GM12878 (cell line): Measurements from ENCODE around the gene TMEM79. TPM values are rescaled to one million over a fixed set of nuclear protein-coding genes. Genes with fewer than 3 reads are reported as not detected.

Experiments used
- ATF2 ChIP-seq: IDR thresholded peaks from 2 replicates; pipeline ENCODE4 v1.6.1; 2012; ENCODE audit warnings: low read length, inconsistent platforms
- ATF7 ChIP-seq: fragments of 450-650 bp; IDR thresholded peaks from 2 replicates; pipeline ENCODE4 v1.6.1; 2016; ENCODE audit warnings: low read depth, mild to moderate bottlenecking
- BMI1 ChIP-seq: fragments of 450-650 bp; IDR thresholded peaks from 2 replicates; pipeline ENCODE4 v1.6.1; 2016; ENCODE audit warnings: mild to moderate bottlenecking, moderate library complexity, borderline replicate concordance
- CHD2 ChIP-seq: IDR thresholded peaks from 2 replicates; pipeline ENCODE4 v1.6.1; 2011; ENCODE audit warnings: low read depth, low read length, improper control_type of control experiment, borderline replicate concordance
- EGR1 ChIP-seq, 2 experiments: IDR thresholded peaks; 1 replicate in 1 of 2; 2 replicates in 1 of 2; pipeline ENCODE4 v1.6.1; 2011 to 2012; ENCODE audit warnings: low read depth in 2 of 2, low read length in 2 of 2, borderline replicate concordance in 1 of 2, mild to moderate bottlenecking in 1 of 2, moderate library complexity in 1 of 2
- EP300 ChIP-seq, 2 experiments: fragments of 150-350 bp in 1 of 2; IDR thresholded peaks; 2 replicates each; pipeline ENCODE4 v1.6.1; 2011 to 2012; ENCODE audit warnings: low read depth in 2 of 2, low read length in 2 of 2, borderline replicate concordance in 1 of 2, improper control_type of control experiment in 1 of 2, inconsistent platforms in 1 of 2; ENCODE audit not compliant: control insufficient read depth in 1 of 2
- ESRRA ChIP-seq: IDR thresholded peaks from 2 replicates; pipeline ENCODE4 v1.6.1; 2012; ENCODE audit warnings: mild to moderate bottlenecking, low read length, improper control_type of control experiment
- IRF3 ChIP-seq: fragments of 450-650 bp; IDR thresholded peaks from 2 replicates; pipeline ENCODE4 v1.6.1; 2014; ENCODE audit warnings: mild to moderate bottlenecking
- MEF2A ChIP-seq: IDR thresholded peaks from 2 replicates; pipeline ENCODE4 v1.6.1; 2011; ENCODE audit warnings: low read depth, mild to moderate bottlenecking, low read length, moderate library complexity; ENCODE audit not compliant: insufficient read depth
- NKRF ChIP-seq: fragments of 450-650 bp; conservative IDR thresholded peaks from 2 replicates; pipeline ENCODE4 v1.6.1; 2017; ENCODE audit warnings: mild to moderate bottlenecking, moderate library complexity
- PAX5 ChIP-seq: IDR thresholded peaks from 2 replicates; pipeline ENCODE4 v1.6.1; 2011; ENCODE audit warnings: low read depth, low read length, borderline replicate concordance
- PBX3 ChIP-seq: IDR thresholded peaks from 2 replicates; pipeline ENCODE4 v1.6.1; 2011; ENCODE audit warnings: mild to moderate bottlenecking, low read depth, low read length, moderate library complexity; ENCODE audit not compliant: insufficient replicate concordance
- PKNOX1 ChIP-seq: fragments of 450-650 bp; IDR thresholded peaks from 2 replicates; pipeline ENCODE4 v1.6.1; 2016; ENCODE audit warnings: mild to moderate bottlenecking
- PRDM15 ChIP-seq: fragments of 450-650 bp; formaldehyde crosslinking; IDR thresholded peaks from 2 replicates; pipeline ENCODE4 v1.4.0; 2020; ENCODE audit warnings: mild to moderate bottlenecking, moderate library complexity
- SMC3 ChIP-seq: IDR thresholded peaks from 2 replicates; pipeline ENCODE4 v1.6.1; 2011; ENCODE audit warnings: low read length, improper control_type of control experiment, borderline replicate concordance
- TAF1 ChIP-seq: IDR thresholded peaks from 2 replicates; pipeline ENCODE4 v1.6.1; 2011; ENCODE audit warnings: mild to moderate bottlenecking, low read depth, low read length, borderline replicate concordance
- ZZZ3 ChIP-seq: IDR thresholded peaks from 2 replicates; pipeline ENCODE4 v1.6.1; 2011; ENCODE audit warnings: low read depth; ENCODE audit not compliant: control insufficient read depth, insufficient read length
- polyA plus RNA-seq, 11 experiments: library from polyadenylated mRNA; depleted of rRNA in 4 of 11; unstranded in 6 of 11; stranded (reverse) in 5 of 11; fragments of >200 nt; fragmentation: Nextera tagmentation in 4 of 11; fragmentation: Illumina TruSeq in 1 of 11; extraction: Ambion mirVana in 4 of 11; extraction: Trizol in 1 of 11; gene quantifications; 1 replicate in 1 of 11; 2 replicates in 10 of 11; pipeline versions ENCODE4 v1.2.1 to v1.2.3, GENCODE V29; 2011 to 2016; ENCODE audit warnings: inconsistent platforms in 2 of 11, missing spikeins in 2 of 11, low read depth in 1 of 11
- total RNA-seq, 4 experiments: library from RNA; depleted of rRNA in 3 of 4; stranded (reverse); fragments of >200 nt in 3 of 4; fragmentation: Illumina TruSeq in 1 of 4; extraction: Trizol in 1 of 4; gene quantifications; 2 replicates each; pipeline versions ENCODE4 v1.2.1 to v1.2.3, GENCODE V29; 2013 to 2021

Gene TMEM79
- total and polyA plus RNA-seq, 10 of the 15 experiments (the other 5 are each of a cell fraction or from before 2014, with no cell fraction given): 0.47 to 5.2 (median 3.8) TPM

GRCh38 chr1:156282479-156283222 lies 1.5 kb upstream of the TMEM79 start, which contains the start of gene SMG5 (continued):
- TF ChIP-seq PBX3 (peak; percentile 15), ZZZ3 (no peak), TAF1 (peak; percentile 93), BMI1 (no peak), MEF2A (peak; percentile 69; the same call in 1 of the 2 replicates), ESRRA (no peak), PAX5 (peak; percentile 39), PKNOX1 (peak; percentile 76), IRF3 (no peak), SMC3 (no peak), PRDM15 (CRISPR knock-in tag) (no peak), EGR1 (IDR thresholded peaks at IDR 0.05; ENCODE audit: borderline replicate concordance in 1 of 2, low read depth in 2 of 2, low read length in 2 of 2) (peak in 1 of 2 experiments; percentile 66; a peak in 1 of 3 replicates), ATF7 (peak; percentile 67), EP300 (IDR thresholded peaks at IDR 0.05; ENCODE audit: borderline replicate concordance in 1 of 2, control insufficient read depth in 1 of 2, low read depth in 2 of 2, low read length in 2 of 2) (no peak), NKRF (peak; percentile 58; the same call in 1 of the 2 replicates), ATF2 (no peak), CHD2 (peak; percentile 100)
